ENCODE measurements around the gene TFCP2L1. TPM values are rescaled to one million over a fixed set of nuclear protein-coding genes. Genes with fewer than 3 reads are reported as not detected.

The TFCP2L1 gene
- total RNA-seq, 1 experiment from 2014 or later, result 1.8 TPM

DNA sequence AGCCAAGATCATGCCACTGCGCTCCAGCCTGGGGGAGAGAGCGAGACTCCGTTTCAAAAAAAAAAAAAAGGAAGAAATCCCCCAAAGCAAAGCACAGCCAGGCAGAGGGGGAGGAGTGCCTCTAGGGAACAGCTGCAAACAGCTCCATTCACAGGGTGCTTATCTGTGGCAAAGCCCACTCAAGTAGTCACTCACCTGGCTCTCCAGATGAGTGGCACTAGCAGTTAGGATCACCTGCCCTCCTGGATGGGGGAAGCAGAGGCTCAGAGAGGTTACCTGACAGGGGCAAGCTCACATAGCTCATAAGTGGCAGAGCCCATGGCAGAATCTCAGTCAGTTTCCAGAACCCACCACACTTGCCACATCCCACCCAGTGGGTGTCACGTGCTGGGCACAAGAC, 30.3 kb downstream of the TFCP2L1 start:
- H3K79me2 ChIP-seq (ENCODE audit: insufficient read depth, low read length), result no peaks in the 10 kb centered on the region
- H3K9me3 ChIP-seq (ENCODE audit: control insufficient read depth, low read depth, low read length), result no peaks in the 10 kb centered on the region
- no CpG with 5 or more reads among the region's 4 CpGs for WGBS (ENCODE audit: extremely low coverage, insufficient read length, low lambda C conversion rate)
- no peak overlapping the region for H3T11ph ChIP-seq (ENCODE audit: low read length)
- H4K20me1 ChIP-seq (ENCODE audit: control insufficient read depth, insufficient read depth, insufficient read length), result no peaks in the 10 kb centered on the region
- H2AK5ac ChIP-seq (ENCODE audit: insufficient read length, low read length), result no peak overlapping the region
- no peak overlapping the region for H3K56ac ChIP-seq (ENCODE audit: insufficient read length, low read depth, low read length)
- H3K79me1 ChIP-seq (ENCODE audit: insufficient read depth, low read depth, low read length, poor library complexity, severe bottlenecking), result no peaks in the 10 kb centered on the region
- no peak overlapping the region for H2BK5ac ChIP-seq (ENCODE audit: insufficient read length, low read length)
- no peak overlapping the region for H2AFZ ChIP-seq (ENCODE audit: low read length)
- H3K4me1 ChIP-seq (ENCODE audit: insufficient read depth, low read length), result no peaks in the 10 kb centered on the region
- H3K4me2 ChIP-seq (ENCODE audit: insufficient read depth, insufficient read length, low read length), result no peak overlapping the region
- Mint-ChIP-seq H3K4me1 (peaks cover 6% of the 10 kb centered on the region in 2 experiments), H3K27me3 (ENCODE audit: low read depth) (peaks cover 3% of the 10 kb centered on the region), H3K9me3 (no peaks in the 10 kb centered on the region), H3K4me3 (no peak overlapping the region), H3K36me3 (ENCODE audit: insufficient read depth in 1 of 3, low read depth in 3 of 3) (no peaks in the 10 kb centered on the region; a peak in 1 of 7 replicates), H3K27ac (no peak overlapping the region)
- H3K14ac ChIP-seq (ENCODE audit: insufficient read depth, low read length), result no peak overlapping the region
- H3K23ac ChIP-seq (ENCODE audit: insufficient read length, low read depth, low read length), result no peak overlapping the region
- H4K5ac ChIP-seq (ENCODE audit: insufficient read length, low read depth, low read length), result no peak overlapping the region
- no peak overlapping the region for H3K18ac ChIP-seq (ENCODE audit: insufficient read length, low read depth, low read length)
- no peak overlapping the region for H2BK20ac ChIP-seq (ENCODE audit: low read depth, low read length, poor library complexity, severe bottlenecking)
- H3K27me3 ChIP-seq (ENCODE audit: insufficient read depth, low read length), result no peaks in the 10 kb centered on the region
- TF ChIP-seq, protein P1, sequence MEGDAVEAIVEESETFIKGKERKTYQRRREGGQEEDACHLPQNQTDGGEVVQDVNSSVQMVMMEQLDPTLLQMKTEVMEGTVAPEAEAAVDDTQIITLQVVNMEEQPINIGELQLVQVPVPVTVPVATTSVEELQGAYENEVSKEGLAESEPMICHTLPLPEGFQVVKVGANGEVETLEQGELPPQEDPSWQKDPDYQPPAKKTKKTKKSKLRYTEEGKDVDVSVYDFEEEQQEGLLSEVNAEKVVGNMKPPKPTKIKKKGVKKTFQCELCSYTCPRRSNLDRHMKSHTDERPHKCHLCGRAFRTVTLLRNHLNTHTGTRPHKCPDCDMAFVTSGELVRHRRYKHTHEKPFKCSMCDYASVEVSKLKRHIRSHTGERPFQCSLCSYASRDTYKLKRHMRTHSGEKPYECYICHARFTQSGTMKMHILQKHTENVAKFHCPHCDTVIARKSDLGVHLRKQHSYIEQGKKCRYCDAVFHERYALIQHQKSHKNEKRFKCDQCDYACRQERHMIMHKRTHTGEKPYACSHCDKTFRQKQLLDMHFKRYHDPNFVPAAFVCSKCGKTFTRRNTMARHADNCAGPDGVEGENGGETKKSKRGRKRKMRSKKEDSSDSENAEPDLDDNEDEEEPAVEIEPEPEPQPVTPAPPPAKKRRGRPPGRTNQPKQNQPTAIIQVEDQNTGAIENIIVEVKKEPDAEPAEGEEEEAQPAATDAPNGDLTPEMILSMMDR (conservative IDR thresholded peaks at IDR 0.05), result no peak
- H3K4ac ChIP-seq (ENCODE audit: low read depth, low read length), result no peak overlapping the region
- no peak overlapping the region for H2BK15ac ChIP-seq (ENCODE audit: low read depth, low read length)
- DNase-seq, result no peak
- no peak overlapping the region for H3K27ac ChIP-seq (ENCODE audit: insufficient read length, low read depth, low read length)
- H2BK120ac ChIP-seq (ENCODE audit: low read depth, low read length, poor library complexity, severe bottlenecking), result no peak overlapping the region
- H3K9ac ChIP-seq (ENCODE audit: extremely low read depth, insufficient read length, low read length), result no peak overlapping the region
- no peak overlapping the region for H4K8ac ChIP-seq (replicated peaks; ENCODE audit: insufficient read length, low read depth, low read length)
- H2BK12ac ChIP-seq (ENCODE audit: insufficient read length, low read depth, low read length), result no peak overlapping the region
- H4K91ac ChIP-seq (ENCODE audit: insufficient read length, low read depth, low read length), result no peak overlapping the region
- no peaks in the 10 kb centered on the region for H3K23me2 ChIP-seq (ENCODE audit: insufficient read length, low read depth, low read length, poor library complexity, severe bottlenecking)

Measured in H9 (cell line).